NCI-H748 (cell line): Measurements from ENCODE around the gene LTB4R2.

Experiments
- DNase-seq: peaks from one replicate; lab custom pipeline; 2025; ENCODE audit not compliant: unreplicated experiment; lab: John Stamatoyannopoulos, UW

LTB4R2 gene

GRCh38 chr14:24277071-24277470 is 32.9 kb upstream of the LTB4R2 start:
- no peak for DNase-seq

- DNase-seq: no peak
Measured at GRCh38 chr14:24277606-24278321, 32.2 kb upstream of the LTB4R2 start.

- no peak for DNase-seq
Measured at GRCh38 chr14:24278424-24278823, 31.5 kb upstream of the LTB4R2 start.

- DNase-seq: peak; percentile 5
Measured at GRCh38 chr14:24279301-24280186, 30.4 kb upstream of the LTB4R2 start.

GRCh38 chr14:24280797-24281460 is 29.0 kb upstream of the LTB4R2 start:
- DNase-seq: no peak

GRCh38 chr14:24281636-24282035 is 28.3 kb upstream of the LTB4R2 start:
- no peak for DNase-seq

- no peak for DNase-seq
Measured at GRCh38 chr14:24282736-24283135, 27.2 kb upstream of the LTB4R2 start.

GRCh38 chr14:24283796-24284460 is 26.0 kb upstream of the LTB4R2 start:
- DNase-seq: no peak

- no peak for DNase-seq
Measured at GRCh38 chr14:24284501-24285035, 25.4 kb upstream of the LTB4R2 start.

- DNase-seq: no peak
Measured at GRCh38 chr14:24285351-24285750, 24.6 kb upstream of the LTB4R2 start.

GRCh38 chr14:24286996-24287395 is 22.9 kb upstream of the LTB4R2 start:
- no peak for DNase-seq

GRCh38 chr14:24289649-24290280 is 20.2 kb upstream of the LTB4R2 start:
- DNase-seq: no peak

GRCh38 chr14:24290746-24291145 is 19.2 kb upstream of the LTB4R2 start:
- DNase-seq: no peak

GRCh38 chr14:24291446-24292117 is 18.4 kb upstream of the LTB4R2 start:
- no peak for DNase-seq

GRCh38 chr14:24292118-24292807 is 17.7 kb upstream of the LTB4R2 start:
- DNase-seq: no peak

GRCh38 chr14:24293525-24293924 is 16.4 kb upstream of the LTB4R2 start:
- no peak for DNase-seq

GRCh38 chr14:24296341-24297157 is 13.4 kb upstream of the LTB4R2 start:
- DNase-seq: peak; percentile 45

- DNase-seq: no peak
Measured at GRCh38 chr14:24297190-24297964, 12.6 kb upstream of the LTB4R2 start.
